ENCODE data around the gene GSTT2B. TPM values are rescaled to one million over a fixed set of nuclear protein-coding genes. Genes with fewer than 3 reads are reported as not detected.

Gene GSTT2B
- polyA plus RNA-seq, 1 of the 3 experiments (the other 2 are of a cell fraction) = 32.8 TPM

GRCh38 chr22:23910496-23911190, 50.4 kb downstream of the GSTT2B start:
- peaks cover 12% of the 10 kb centered on the region for H3F3A ChIP-seq (replicated peaks; ENCODE audit: insufficient read depth)
- no peak overlapping the region for H3K4me3 ChIP-seq (ENCODE audit: low read depth in 2 of 2, low read length in 1 of 2)
- no peak overlapping the region for H3K9ac ChIP-seq
- H4K20me1 ChIP-seq (ENCODE audit: insufficient read depth) = no peaks in the 10 kb centered on the region
- peaks cover 0 to 9% of the 10 kb centered on the region in 2 experiments; a peak in 2 of 4 replicates for H3K4me1 ChIP-seq (ENCODE audit: control insufficient read depth in 1 of 2, insufficient read depth in 2 of 2, low read depth in 1 of 2, low read length in 1 of 2)
- H3K27ac ChIP-seq (ENCODE audit: low read depth in 2 of 2, low read length in 1 of 2) = no peak overlapping the region
- ChIA-PET POLR2A (no interaction called here), CTCF (interaction anchor here (0.8 to 3.6 kb wide), 3 partner anchors 8 to 49 kb away, joined by 3 to 21 read pairs (median 4); partner anchors contain the start of gene MIF)
- H3K36me3 ChIP-seq (replicated peaks in 1 of 2; ENCODE audit: control insufficient read depth in 1 of 2, insufficient read depth in 2 of 2, low read length in 1 of 2) = no peaks in the 10 kb centered on the region
- no peaks in the 10 kb centered on the region for H3K27me3 ChIP-seq (ENCODE audit: insufficient read depth)
- no peaks in the 10 kb centered on the region for H3K9me2 ChIP-seq
- no peak overlapping the region for H2AFZ ChIP-seq (ENCODE audit: low read depth)
- TF ChIP-seq JUND (IDR thresholded peaks at IDR 0.05) (no peak), GATA2 (CRISPR knock-in tag; IDR thresholded peaks at IDR 0.05) (no peak), RAD21 (IDR thresholded peaks at IDR 0.05; ENCODE audit: low read length) (no peak), USF1 (IDR thresholded peaks at IDR 0.05; ENCODE audit: borderline replicate concordance, low read depth) (no peak), RCOR1 (IDR thresholded peaks at IDR 0.05; ENCODE audit: low read length) (no peak), EP300 (IDR thresholded peaks at IDR 0.05; ENCODE audit: borderline replicate concordance in 1 of 2, low read depth in 1 of 2, low read length in 1 of 2) (no peak), POLR2AphosphoS5 (IDR thresholded peaks at IDR 0.05; ENCODE audit: low read depth, low read length) (no peak), RXRA (IDR thresholded peaks at IDR 0.05; ENCODE audit: borderline replicate concordance, low read depth) (no peak), SIN3A (IDR thresholded peaks at IDR 0.05; ENCODE audit: borderline replicate concordance, low read depth, low read length) (no peak), TEAD4 (IDR thresholded peaks at IDR 0.05; ENCODE audit: borderline replicate concordance, insufficient read depth) (no peak), MXI1 (IDR thresholded peaks at IDR 0.05; ENCODE audit: low read depth, low read length) (no peak), TCF12 (IDR thresholded peaks at IDR 0.05) (no peak), YY1 (IDR thresholded peaks at IDR 0.05; ENCODE audit: low read depth) (no peak), FOSL2 (IDR thresholded peaks at IDR 0.05; ENCODE audit: borderline replicate concordance, low read depth) (no peak), EZH2phosphoT487 (IDR thresholded peaks at IDR 0.05; ENCODE audit: borderline replicate concordance, low read depth) (no peak), SMC3 (IDR thresholded peaks at IDR 0.05; ENCODE audit: low read depth, low read length) (no peak), FOXJ3 (CRISPR knock-in tag; IDR thresholded peaks at IDR 0.05) (no peak)
- 43% methylated on average over 3 of the region's 3 CpGs for WGBS (ENCODE audit: low lambda C conversion rate)
- no peaks in the 10 kb centered on the region for H3K9me3 ChIP-seq
- no peak for DNase-seq
- no peaks in the 10 kb centered on the region for H3K79me2 ChIP-seq (ENCODE audit: insufficient read depth)
- H3K4me2 ChIP-seq = no peak overlapping the region

GRCh38 chr22:23909296-23909898, 51.6 kb downstream of the GSTT2B start:
- no peaks in the 10 kb centered on the region for H4K20me1 ChIP-seq (ENCODE audit: insufficient read depth)
- no peak overlapping the region for H3K4me2 ChIP-seq
- H3K79me2 ChIP-seq (ENCODE audit: insufficient read depth) = no peaks in the 10 kb centered on the region
- H3K4me1 ChIP-seq (ENCODE audit: control insufficient read depth in 1 of 2, insufficient read depth in 2 of 2, low read depth in 1 of 2, low read length in 1 of 2) = peaks cover 0 to 9% of the 10 kb centered on the region in 2 experiments; a peak in 2 of 4 replicates
- no peak overlapping the region for H3K9ac ChIP-seq
- H3F3A ChIP-seq (replicated peaks; ENCODE audit: insufficient read depth) = peaks cover 4% of the 10 kb centered on the region
- no peak overlapping the region for H2AFZ ChIP-seq (ENCODE audit: low read depth)
- no peak overlapping the region for H3K4me3 ChIP-seq (ENCODE audit: low read depth in 2 of 2, low read length in 1 of 2)
- H3K9me2 ChIP-seq = no peaks in the 10 kb centered on the region
- WGBS (ENCODE audit: low lambda C conversion rate) = 87% methylated on average over 6 of the region's 6 CpGs
- no peak for DNase-seq
- no peak overlapping the region for H3K27ac ChIP-seq (ENCODE audit: low read depth in 2 of 2, low read length in 1 of 2)
- H3K27me3 ChIP-seq (ENCODE audit: insufficient read depth) = no peaks in the 10 kb centered on the region
- H3K36me3 ChIP-seq (replicated peaks in 1 of 2; ENCODE audit: control insufficient read depth in 1 of 2, insufficient read depth in 2 of 2, low read length in 1 of 2) = no peaks in the 10 kb centered on the region
- no peaks in the 10 kb centered on the region for H3K9me3 ChIP-seq
- CTCF ChIA-PET = interaction anchor here (1.4 to 3.6 kb wide), 2 partner anchors 15 to 47 kb away, joined by 3 to 21 read pairs; partner anchors contain the start of gene MIF
- POLR2A ChIA-PET = no interaction called here
- TF ChIP-seq RCOR1 (IDR thresholded peaks at IDR 0.05; ENCODE audit: low read length) (no peak), CTCF (IDR thresholded peaks at IDR 0.05) (no peak), ELF1 (IDR thresholded peaks at IDR 0.05) (no peak), FOXJ3 (CRISPR knock-in tag; IDR thresholded peaks at IDR 0.05) (no peak), JUND (IDR thresholded peaks at IDR 0.05) (no peak), RFX5 (IDR thresholded peaks at IDR 0.05; ENCODE audit: low read length) (no peak), GABPA (IDR thresholded peaks at IDR 0.05; ENCODE audit: low read depth) (no peak), IRF3 (IDR thresholded peaks at IDR 0.05; ENCODE audit: low read depth, low read length) (no peak), RXRA (IDR thresholded peaks at IDR 0.05; ENCODE audit: borderline replicate concordance, low read depth) (no peak), USF1 (IDR thresholded peaks at IDR 0.05; ENCODE audit: borderline replicate concordance, low read depth) (no peak)
